ENCODE measurements around the gene TFIP11.

Gene TFIP11

GRCh38 chr22:26512149-26512793 is at the start of gene TFIP11:
Gene TFIP11, minus strand, starts transcription at chr22:26512473. Its CDS starts 2,201 bp downstream, at chr22:26510272.
- peak; percentile 92 for DNase-seq (ENCODE audit: low read depth)

GRCh38 chr22:26561756-26562417 is 49.6 kb upstream of the TFIP11 start:
- no peak for DNase-seq (ENCODE audit: low read depth)

- no peak for DNase-seq (ENCODE audit: low read depth)
Measured at GRCh38 chr22:26559961-26560575, 47.8 kb upstream of the TFIP11 start.

GRCh38 chr22:26558248-26558895 is 46.1 kb upstream of the TFIP11 start:
- peak; percentile 54 for DNase-seq (ENCODE audit: low read depth)

GRCh38 chr22:26556904-26557303 is 44.6 kb upstream of the TFIP11 start:
- DNase-seq (ENCODE audit: low read depth): no peak

- no peak for DNase-seq (ENCODE audit: low read depth)
Measured at GRCh38 chr22:26555478-26555877, 43.2 kb upstream of the TFIP11 start.

- no peak for DNase-seq (ENCODE audit: low read depth)
Measured at GRCh38 chr22:26554956-26555355, 42.7 kb upstream of the TFIP11 start.

DNA sequence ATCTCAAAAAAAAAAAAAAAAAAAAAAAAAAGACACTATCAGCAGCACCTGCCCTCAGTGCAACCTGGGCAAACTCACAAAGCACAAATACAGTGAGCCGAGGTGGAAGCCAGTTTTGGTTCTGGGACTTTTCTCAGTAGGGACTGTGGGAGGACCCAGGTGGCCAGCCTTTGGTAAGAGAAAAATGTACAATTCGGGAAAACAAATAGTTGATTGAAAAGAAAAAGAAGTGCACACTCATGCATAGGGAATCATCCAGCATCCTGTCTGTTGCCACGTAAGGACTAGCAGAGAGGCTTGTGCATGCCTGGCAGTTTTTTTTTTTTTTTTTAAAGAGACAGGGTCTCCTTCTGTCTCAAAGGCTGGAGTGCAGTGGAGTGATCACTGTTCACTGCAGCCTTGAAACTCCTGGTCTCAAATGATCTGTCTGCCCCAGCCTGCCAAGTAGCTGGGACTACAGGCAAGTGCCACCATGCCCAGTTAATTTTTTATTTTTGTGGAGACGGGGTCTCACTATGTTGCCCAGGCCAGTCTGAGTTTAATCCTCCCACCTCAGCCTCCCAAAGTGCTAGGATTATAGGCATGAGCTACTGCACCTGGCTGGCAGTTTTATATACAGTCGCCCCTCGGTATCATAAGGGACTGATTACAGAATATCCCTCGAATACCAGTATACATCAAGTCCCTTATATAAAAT is 40.9 kb upstream of the TFIP11 start:
- peak; percentile 94 for DNase-seq (ENCODE audit: low read depth)

- peak; percentile 45 for DNase-seq (ENCODE audit: low read depth)
Measured at GRCh38 chr22:26552466-26552865, 40.2 kb upstream of the TFIP11 start.

GRCh38 chr22:26551568-26551967 is 39.3 kb upstream of the TFIP11 start:
- DNase-seq (ENCODE audit: low read depth): no peak

- DNase-seq (ENCODE audit: low read depth): peak; percentile 99
Measured at GRCh38 chr22:26550498-26551033, 38.3 kb upstream of the TFIP11 start.

GRCh38 chr22:26549902-26550497 is 37.7 kb upstream of the TFIP11 start:
- DNase-seq (ENCODE audit: low read depth): no peak

GRCh38 chr22:26548984-26549383 is 36.7 kb upstream of the TFIP11 start:
- no peak for DNase-seq (ENCODE audit: low read depth)

GRCh38 chr22:26548303-26548702 is 36.0 kb upstream of the TFIP11 start:
- no peak for DNase-seq (ENCODE audit: low read depth)

- DNase-seq (ENCODE audit: low read depth): no peak
Measured at GRCh38 chr22:26547837-26548236, 35.6 kb upstream of the TFIP11 start.

DNA sequence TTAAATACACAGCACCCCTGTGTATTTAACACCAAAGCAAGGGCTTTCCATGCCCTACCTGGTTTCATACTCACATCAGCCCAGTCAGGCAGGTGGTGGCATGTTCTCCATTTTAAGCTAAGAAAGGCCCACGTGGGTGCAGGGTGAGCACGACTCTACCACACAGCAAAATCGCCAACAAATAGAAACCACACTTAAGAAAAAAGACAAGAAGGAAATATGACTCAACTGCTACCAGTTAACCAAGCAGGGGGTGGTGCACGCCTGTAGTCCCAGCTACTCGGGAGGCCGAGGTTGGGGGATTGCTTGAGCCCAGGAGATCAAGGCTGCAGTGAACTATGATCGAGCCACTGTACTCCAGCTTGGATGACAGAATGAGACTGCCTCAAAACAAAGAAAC is 35.2 kb upstream of the TFIP11 start:
- no peak for DNase-seq (ENCODE audit: low read depth)

- no peak for DNase-seq (ENCODE audit: low read depth)
Measured at GRCh38 chr22:26546282-26546681, 34.0 kb upstream of the TFIP11 start.

DNA sequence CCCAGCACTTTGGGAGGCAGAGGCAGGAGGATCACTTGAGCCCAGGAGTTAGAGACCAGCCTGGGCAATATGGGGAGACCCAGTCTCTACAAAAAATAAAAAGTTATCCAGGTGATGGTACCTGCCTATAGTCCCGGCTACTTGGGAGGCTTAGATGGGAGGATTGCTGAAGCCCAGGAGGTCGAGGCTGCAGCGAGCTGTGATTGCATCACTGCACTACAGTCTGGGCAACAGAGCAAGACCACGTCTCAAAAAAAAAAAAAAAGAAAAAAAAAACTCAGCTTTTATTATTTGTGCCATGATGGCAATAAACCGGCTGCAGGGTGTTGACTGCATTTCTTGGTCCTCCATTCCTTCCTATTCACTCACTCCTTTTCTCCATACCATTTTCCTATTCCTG is 33.6 kb upstream of the TFIP11 start:
- no peak for DNase-seq (ENCODE audit: low read depth)

DNA sequence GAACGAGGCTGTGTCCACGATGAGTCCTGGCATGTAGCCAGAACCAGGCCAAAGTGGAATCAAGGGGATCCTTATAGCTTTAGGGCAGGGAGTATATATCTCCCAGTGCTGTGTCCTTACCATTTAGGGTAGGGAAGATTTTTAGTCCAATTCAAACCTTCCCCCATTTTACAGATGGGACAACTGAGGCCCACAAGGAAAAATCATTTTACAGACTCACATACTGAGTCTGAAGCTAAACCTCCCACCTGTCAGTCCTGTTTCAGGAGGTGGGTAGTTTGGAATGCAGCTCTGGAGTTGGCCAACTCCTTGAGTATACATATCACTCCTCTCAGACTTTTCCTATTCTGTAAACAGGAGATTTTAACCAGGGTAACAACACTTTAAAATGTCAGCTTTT is 33.1 kb upstream of the TFIP11 start:
- no peak for DNase-seq (ENCODE audit: low read depth)

- no peak for DNase-seq (ENCODE audit: low read depth)
Measured at GRCh38 chr22:26544489-26544888, 32.2 kb upstream of the TFIP11 start.

DNA sequence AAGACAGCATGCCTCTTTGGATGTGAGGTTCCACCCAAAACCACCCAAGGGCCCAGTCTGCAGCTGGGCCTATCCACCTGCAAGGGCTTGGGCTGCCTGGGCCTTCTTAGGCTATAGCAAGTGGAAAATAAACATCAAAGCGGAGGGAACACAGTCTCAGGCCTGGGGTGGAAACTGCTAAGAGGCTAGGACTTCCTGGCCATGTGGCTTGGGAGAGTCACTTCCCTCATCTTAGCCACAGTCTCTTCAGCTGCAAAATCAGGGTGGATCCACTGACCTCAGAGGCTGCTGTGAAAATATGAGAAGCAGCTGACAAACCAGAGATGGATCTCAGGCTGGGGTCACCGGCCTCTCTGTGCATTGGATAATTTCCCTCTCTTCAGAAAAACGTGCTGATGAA is 30.6 kb upstream of the TFIP11 start:
- peak; percentile 26 for DNase-seq (ENCODE audit: low read depth)

Measured in EH (cell line).